Vagina (tissue), 2 donors: ENCODE measurements around the gene FBXL17. TPM values are rescaled to one million over a fixed set of nuclear protein-coding genes. Genes with fewer than 3 reads are reported as not detected.

Experiments
- DNase-seq, 2 donors: peaks; one replicate each; pipeline ENCODE4 v3.0.0-alpha.2; 2017; ENCODE audit errors: extremely low spot score in 2 of 2
- H3K27ac ChIP-seq: fragments of 200-600 bp; sonication (generic); one replicate; pipeline ENCODE4 v1.5.1; 2019
- H3K27me3 ChIP-seq: fragments of 200-600 bp; sonication (generic); one replicate; pipeline ENCODE4 v1.5.1; 2019
- H3K36me3 ChIP-seq, 2 donors: fragments of 200-600 bp; sonication (generic); one replicate each; pipeline ENCODE4 v1.5.1; 2017 to 2019
- H3K4me1 ChIP-seq: fragments of 200-600 bp; sonication (generic); one replicate; pipeline ENCODE4 v1.5.1; 2019
- H3K4me3 ChIP-seq, 2 donors: fragments of 200-600 bp; sonication (generic); 1 replicate in 1 of 2; 2 replicates in 1 of 2; pipeline ENCODE4 v1.5.1; 2016 to 2019
- H3K9me3 ChIP-seq: fragments of 200-600 bp; sonication (generic); one replicate; pipeline ENCODE4 v1.5.1; 2019
- CTCF ChIP-seq, 3 experiments: fragments of 450-650 bp in 2 of 3; fragments of 200-600 bp in 1 of 3; sonication (generic) in 1 of 3; IDR thresholded peaks; one replicate each; pipeline ENCODE4 v1.5.1; 2017 to 2019; ENCODE audit warnings: antibody characterized with exemption in 3 of 3, mild to moderate bottlenecking in 2 of 3, moderate library complexity in 2 of 3
- POLR2A ChIP-seq, 2 donors: fragments of 450-650 bp; IDR thresholded peaks; one replicate each; pipeline ENCODE4 v1.6.1; 2017; ENCODE audit warnings: antibody characterized with exemption in 2 of 2, mild to moderate bottlenecking in 2 of 2, moderate library complexity in 2 of 2
- POLR2AphosphoS5 ChIP-seq, 2 donors: sonication (generic); formaldehyde crosslinking; IDR thresholded peaks; one replicate each; pipeline ENCODE4 v1.9.0; 2017; ENCODE audit warnings: antibody characterized with exemption in 2 of 2, mild to moderate bottlenecking in 2 of 2, low read depth in 1 of 2; ENCODE audit not compliant: insufficient read depth in 1 of 2
- intact Hi-C: fragments of 100-400 bp; cut with DNase I; formaldehyde crosslinking; loops from one replicate; pipeline ENCODE4 v1.15.1; 2023
- total RNA-seq: library from RNA; depleted of rRNA; stranded (reverse); fragments of >200 nt; gene quantifications from one replicate; pipeline ENCODE4 v1.2.3, GENCODE V29; 2016

Gene FBXL17
- total RNA-seq, 1 donor from 2014 or later: 15.0 TPM

GRCh38 chr5:108146222-108146621 lies 235.7 kb downstream of the FBXL17 start:
- H3K4me3 ChIP-seq: no peak overlapping the region
- H3K9me3 ChIP-seq: no peaks in the 10 kb centered on the region
- DNase-seq: no peak
- TF ChIP-seq POLR2AphosphoS5 (IDR thresholded peaks at IDR 0.05; ENCODE audit: insufficient read depth in 1 of 2, low read depth in 1 of 2): no peak
- TF ChIP-seq CTCF (IDR thresholded peaks at IDR 0.05): no peak
- TF ChIP-seq POLR2A (IDR thresholded peaks at IDR 0.05): no peak
- no peaks in the 10 kb centered on the region for H3K36me3 ChIP-seq
- intact Hi-C loops: no loop called here
- no peaks in the 10 kb centered on the region for H3K4me1 ChIP-seq
- H3K27me3 ChIP-seq: no peaks in the 10 kb centered on the region
- no peak overlapping the region for H3K27ac ChIP-seq

DNA sequence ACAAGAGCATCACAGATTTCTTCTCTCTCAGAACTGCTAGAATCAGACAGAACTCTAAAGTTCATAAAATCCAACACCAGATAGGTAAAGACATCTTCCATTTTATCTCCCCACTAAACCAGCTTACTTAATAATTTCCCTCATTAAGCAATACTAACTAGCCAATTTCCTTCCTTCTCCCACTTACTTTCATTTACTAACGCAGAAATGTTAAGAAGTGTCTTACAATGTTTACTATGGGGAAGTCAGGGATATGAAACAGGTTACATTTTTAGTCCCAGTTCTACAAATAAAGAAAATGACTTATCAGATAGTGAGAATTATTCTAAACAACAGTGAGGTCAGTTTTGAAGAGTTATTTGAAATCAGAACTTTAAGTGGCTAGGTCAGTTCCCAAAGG lies 236.5 kb downstream of the FBXL17 start:
- Histone ChIP-seq H3K36me3 (no peaks in the 10 kb centered on the region), H3K9me3 (no peaks in the 10 kb centered on the region), H3K27ac (no peak overlapping the region), H3K4me1 (no peaks in the 10 kb centered on the region), H3K4me3 (no peak overlapping the region), H3K27me3 (no peaks in the 10 kb centered on the region)
- TF ChIP-seq POLR2A (IDR thresholded peaks at IDR 0.05): no peak
- no peak for TF ChIP-seq CTCF (IDR thresholded peaks at IDR 0.05)
- no peak for TF ChIP-seq POLR2AphosphoS5 (IDR thresholded peaks at IDR 0.05; ENCODE audit: insufficient read depth in 1 of 2, low read depth in 1 of 2)
- no peak for DNase-seq
- intact Hi-C loops: no loop called here

DNA sequence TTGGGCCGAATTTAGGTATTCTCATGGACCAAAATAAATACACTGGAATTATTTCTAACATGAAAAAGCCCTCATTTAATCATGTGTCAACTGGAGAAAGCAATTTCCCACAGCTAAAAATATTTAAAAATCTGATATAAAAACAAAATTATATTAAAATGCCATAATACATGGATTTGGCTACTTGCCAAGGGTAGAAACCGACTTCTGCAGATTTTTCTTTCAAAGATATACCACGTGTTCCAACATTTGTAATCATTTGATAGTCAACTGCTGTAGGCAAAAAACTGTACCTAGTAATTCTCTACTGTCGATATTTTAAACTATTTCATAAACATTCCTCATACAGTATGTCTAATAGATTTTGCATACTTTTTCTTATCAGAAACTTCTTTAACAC lies 237.6 kb downstream of the FBXL17 start:
- Histone ChIP-seq H3K27me3 (no peaks in the 10 kb centered on the region), H3K4me3 (no peak overlapping the region), H3K4me1 (no peaks in the 10 kb centered on the region), H3K36me3 (no peaks in the 10 kb centered on the region), H3K9me3 (no peaks in the 10 kb centered on the region), H3K27ac (no peak overlapping the region)
- intact Hi-C loops: no loop called here
- no peak for DNase-seq
- no peak for TF ChIP-seq CTCF (IDR thresholded peaks at IDR 0.05)
- TF ChIP-seq POLR2A (IDR thresholded peaks at IDR 0.05): no peak
- TF ChIP-seq POLR2AphosphoS5 (IDR thresholded peaks at IDR 0.05; ENCODE audit: insufficient read depth in 1 of 2, low read depth in 1 of 2): no peak

DNA sequence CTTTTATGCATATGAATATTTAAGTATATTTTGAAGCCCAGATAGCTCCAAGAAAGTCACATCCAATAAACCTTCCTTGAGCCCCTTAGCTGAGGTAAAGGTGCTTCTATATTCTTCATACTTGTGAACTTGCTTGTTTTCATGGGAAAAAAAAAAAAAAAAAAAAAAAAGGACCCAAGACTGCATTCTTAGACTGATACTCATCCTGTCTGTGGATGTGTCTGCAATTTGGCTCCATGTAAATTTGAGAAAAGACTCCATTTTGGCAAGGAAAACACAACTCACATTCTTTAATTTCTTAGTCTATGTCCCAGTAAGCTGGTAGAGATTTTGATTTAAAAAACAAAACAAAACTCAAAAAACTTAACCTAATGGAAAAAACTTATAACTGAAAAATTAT lies 238.3 kb downstream of the FBXL17 start:
- Histone ChIP-seq H3K9me3 (no peaks in the 10 kb centered on the region), H3K4me3 (no peak overlapping the region), H3K27ac (no peak overlapping the region), H3K36me3 (no peaks in the 10 kb centered on the region), H3K4me1 (no peaks in the 10 kb centered on the region), H3K27me3 (no peaks in the 10 kb centered on the region)
- no peak for TF ChIP-seq CTCF (IDR thresholded peaks at IDR 0.05)
- no peak for TF ChIP-seq POLR2AphosphoS5 (IDR thresholded peaks at IDR 0.05; ENCODE audit: insufficient read depth in 1 of 2, low read depth in 1 of 2)
- TF ChIP-seq POLR2A (IDR thresholded peaks at IDR 0.05): no peak
- no peak for DNase-seq
- intact Hi-C loops: no loop called here

- H3K4me3 ChIP-seq: no peak overlapping the region
- H3K27ac ChIP-seq: no peak overlapping the region
- no peaks in the 10 kb centered on the region for H3K9me3 ChIP-seq
- intact Hi-C loops: no loop called here
- DNase-seq: no peak
- H3K36me3 ChIP-seq: no peaks in the 10 kb centered on the region
- TF ChIP-seq POLR2AphosphoS5 (IDR thresholded peaks at IDR 0.05; ENCODE audit: insufficient read depth in 1 of 2, low read depth in 1 of 2): no peak
- no peak for TF ChIP-seq CTCF (IDR thresholded peaks at IDR 0.05)
- no peak for TF ChIP-seq POLR2A (IDR thresholded peaks at IDR 0.05)
- H3K4me1 ChIP-seq: no peaks in the 10 kb centered on the region
- H3K27me3 ChIP-seq: no peaks in the 10 kb centered on the region
Measured at GRCh38 chr5:108141676-108142075, 240.2 kb downstream of the FBXL17 start.
